Large intestine (tissue), 12 donors: ENCODE data around the gene RNF222. TPM values are rescaled to one million over a fixed set of nuclear protein-coding genes. Genes with fewer than 3 reads are reported as not detected.

Experiments
- DNase-seq, 2 donors: peaks; one replicate each; pipeline versions ENCODE4 v3.0.0 to v3.0.0-alpha.2; 2013
- H3K27ac ChIP-seq: one replicate; pipeline ENCODE4 v1.5.1; 2013; ENCODE audit warnings: low read length
- H3K27me3 ChIP-seq: 2 replicates; pipeline ENCODE4 v1.6.1; 2013; ENCODE audit warnings: low read length; ENCODE audit not compliant: control insufficient read depth, insufficient read depth
- H3K36me3 ChIP-seq: 2 replicates; pipeline ENCODE4 v1.6.1; 2013; ENCODE audit warnings: low read length; ENCODE audit not compliant: control insufficient read depth, insufficient read depth
- H3K4me1 ChIP-seq: one replicate; pipeline ENCODE4 v1.6.1; 2013; ENCODE audit warnings: low read length; ENCODE audit not compliant: control insufficient read depth, insufficient read depth
- H3K4me3 ChIP-seq: one replicate; pipeline ENCODE4 v1.5.1; 2013; ENCODE audit warnings: low read length
- H3K9me3 ChIP-seq: one replicate; pipeline ENCODE4 v1.6.1; 2013; ENCODE audit warnings: mild to moderate bottlenecking, low read depth, low read length, moderate library complexity; ENCODE audit not compliant: control insufficient read depth
- WGBS: methylation state at CpG from one replicate; pipeline ENCODE4 v1.1.5; 2013; ENCODE audit warnings: low lambda C conversion rate; ENCODE audit not compliant: insufficient coverage; 5-methylcytosine and 5-hydroxymethylcytosine counted together
- long read RNA-seq, 11 donors: transcript quantifications; one replicate each; lab custom pipeline, GENCODE V29; 2026
- polyA plus RNA-seq: library from polyadenylated mRNA; unstranded; fragments of 120-200 nt; gene quantifications from one replicate; pipeline ENCODE4 v1.2.1, GENCODE V29; 2013

The RNF222 gene
- 0.13 TPM for polyA plus RNA-seq
- long read RNA-seq, donor 1, result 0 reads
- long read RNA-seq, donor 2, result 0 reads
- long read RNA-seq, donor 3, result 0 reads
- long read RNA-seq, donor 4, result 0 reads
- long read RNA-seq, donor 5, result 0 reads
- long read RNA-seq, donor 6, partial matches to known transcripts, result 0 of 1 reads
- long read RNA-seq, donor 6, other reads (novel, unspliced or antisense), result 0 of 1 reads
- long read RNA-seq, donor 7, partial matches to known transcripts, result 0 of 1 reads
- long read RNA-seq, donor 7, other reads (novel, unspliced or antisense), result 0 of 1 reads
- long read RNA-seq, donor 8, partial matches to known transcripts, result 0 of 1 reads
- long read RNA-seq, donor 8, other reads (novel, unspliced or antisense), result 0 of 1 reads
- long read RNA-seq, donor 9, result 0 reads
- long read RNA-seq, donor 10, partial matches to known transcripts, result 43 of 49 reads
- long read RNA-seq, donor 10, other reads (novel, unspliced or antisense), result 6 of 49 reads
- long read RNA-seq, donor 11, result 0 reads

GRCh38 chr17:8397636-8398035 lies at the start of gene RNF222:
Gene RNF222 (minus strand): TSS chr17:8397827. CDS start chr17:8393461, 4,366 bp downstream.
- no peak within 1 kb of the TSS for H3K4me3 ChIP-seq
- peaks cover 42% of the 10 kb centered on the region for H3K27me3 ChIP-seq
- H3K4me1 ChIP-seq, result no peaks in the 10 kb centered on the region
- no peaks in the 10 kb centered on the region for H3K36me3 ChIP-seq
- no peaks in the 10 kb centered on the region for H3K9me3 ChIP-seq
- no CpG with 5 or more reads among the region's 13 CpGs for WGBS
- no peak for DNase-seq
- H3K27ac ChIP-seq, result no peak within 1 kb of the TSS

GRCh38 chr17:8445536-8445935 lies 47.9 kb upstream of the RNF222 start:
- 95% methylated on average over 4 of the region's 4 CpGs for WGBS
- H3K36me3 ChIP-seq, result peaks cover 45% of the 10 kb centered on the region
- no peak overlapping the region for H3K27ac ChIP-seq
- H3K4me3 ChIP-seq, result no peak overlapping the region
- no peaks in the 10 kb centered on the region for H3K9me3 ChIP-seq
- DNase-seq, result no peak
- no peaks in the 10 kb centered on the region for H3K4me1 ChIP-seq
- no peaks in the 10 kb centered on the region for H3K27me3 ChIP-seq

GRCh38 chr17:8444494-8444893 lies 46.9 kb upstream of the RNF222 start:
- Histone ChIP-seq H3K9me3 (no peaks in the 10 kb centered on the region), H3K36me3 (peaks cover 45% of the 10 kb centered on the region), H3K4me1 (no peaks in the 10 kb centered on the region), H3K27me3 (no peaks in the 10 kb centered on the region), H3K4me3 (no peak overlapping the region), H3K27ac (no peak overlapping the region)
- WGBS, result no CpG with 5 or more reads among the region's 4 CpGs
- no peak for DNase-seq

- Histone ChIP-seq H3K4me3 (no peak overlapping the region), H3K4me1 (no peaks in the 10 kb centered on the region), H3K36me3 (peaks cover 38% of the 10 kb centered on the region), H3K9me3 (no peaks in the 10 kb centered on the region), H3K27ac (no peak overlapping the region), H3K27me3 (no peaks in the 10 kb centered on the region)
- no CpG with 5 or more reads among the region's 7 CpGs for WGBS
- DNase-seq, result no peak
These were observed 46.1 kb upstream of the RNF222 start for GRCh38 chr17:8443756-8444155.

- Histone ChIP-seq H3K27me3 (no peaks in the 10 kb centered on the region), H3K4me3 (no peak overlapping the region), H3K27ac (no peak overlapping the region), H3K4me1 (no peaks in the 10 kb centered on the region), H3K9me3 (no peaks in the 10 kb centered on the region), H3K36me3 (peaks cover 27% of the 10 kb centered on the region)
- WGBS, result no CpG with 5 or more reads among the region's 2 CpGs
- no peak for DNase-seq
These were observed 44.7 kb upstream of the RNF222 start for GRCh38 chr17:8442310-8442709.

- Histone ChIP-seq H3K27ac (no peak overlapping the region), H3K9me3 (no peaks in the 10 kb centered on the region), H3K4me1 (peaks cover 3% of the 10 kb centered on the region), H3K27me3 (no peaks in the 10 kb centered on the region), H3K36me3 (peaks cover 24% of the 10 kb centered on the region), H3K4me3 (no peak overlapping the region)
- no peak for DNase-seq
- no CpG with 5 or more reads among the region's 2 CpGs for whole genome bisulfite sequencing
These were observed 44.1 kb upstream of the RNF222 start for GRCh38 chr17:8441690-8442089.

- Histone ChIP-seq H3K4me3 (no peak overlapping the region), H3K27me3 (no peaks in the 10 kb centered on the region), H3K4me1 (peaks cover 3% of the 10 kb centered on the region), H3K27ac (no peak overlapping the region), H3K9me3 (no peaks in the 10 kb centered on the region), H3K36me3 (peaks cover 12% of the 10 kb centered on the region)
- DNase-seq, result no peak
- no CpG with 5 or more reads among the region's 3 CpGs for WGBS
These were observed 42.1 kb upstream of the RNF222 start for GRCh38 chr17:8439681-8440080.

- peaks cover 3% of the 10 kb centered on the region for H3K4me1 ChIP-seq
These were observed 40.8 kb upstream of the RNF222 start for GRCh38 chr17:8438441-8438840.

GRCh38 chr17:8436844-8437171 lies 39.2 kb upstream of the RNF222 start:
- Histone ChIP-seq H3K4me1 (peaks cover 3% of the 10 kb centered on the region), H3K36me3 (peaks cover 3% of the 10 kb centered on the region), H3K27me3 (no peaks in the 10 kb centered on the region), H3K27ac (peak overlapping the region; percentile 98), H3K9me3 (no peaks in the 10 kb centered on the region), H3K4me3 (peak overlapping the region; percentile 82)
- DNase-seq, result peak in 1 of 2 donors; percentile 23
- 0% methylated on average over 2 of the region's 5 CpGs for WGBS

More at GRCh38 chr17:8438441-8438840, 40.8 kb upstream of the RNF222 start:
- H3K36me3 ChIP-seq, result peaks cover 3% of the 10 kb centered on the region
- H3K27me3 ChIP-seq, result no peaks in the 10 kb centered on the region
- no peak for DNase-seq
- H3K9me3 ChIP-seq, result no peaks in the 10 kb centered on the region
- H3K27ac ChIP-seq, result no peak overlapping the region
- WGBS, result 60% methylated on average over 1 of the region's 5 CpGs
- H3K4me3 ChIP-seq, result no peak overlapping the region

- Histone ChIP-seq H3K4me3 (peak overlapping the region; percentile 82), H3K4me1 (peaks cover 3% of the 10 kb centered on the region), H3K9me3 (no peaks in the 10 kb centered on the region), H3K27me3 (no peaks in the 10 kb centered on the region), H3K27ac (peak overlapping the region; percentile 98), H3K36me3 (peaks cover 3% of the 10 kb centered on the region)
- WGBS, result 0% methylated on average over 7 of the region's 43 CpGs
- DNase-seq, result peak in 1 of 2 donors; percentile 42
These were observed 38.7 kb upstream of the RNF222 start for GRCh38 chr17:8436169-8436843.
